Subcutaneous abdominal adipose tissue (tissue), 5 donors: Measurements from ENCODE around the gene COL5A1.

Experiments used
- H3K27ac ChIP-seq: one replicate; pipeline ENCODE4 v1.7.0; 2013; ENCODE audit warnings: low read depth, mild to moderate bottlenecking, inconsistent platforms, low read length, moderate library complexity
- H3K27me3 ChIP-seq, 5 donors: one replicate each; pipeline ENCODE4 v1.7.0; 2013; ENCODE audit warnings: low read length in 5 of 5, inconsistent platforms in 1 of 5; ENCODE audit not compliant: control insufficient read depth in 5 of 5, insufficient read depth in 4 of 5
- H3K36me3 ChIP-seq, 5 donors: one replicate each; pipeline ENCODE4 v1.7.0; 2013; ENCODE audit warnings: low read length in 5 of 5; ENCODE audit not compliant: control insufficient read depth in 5 of 5, insufficient read depth in 5 of 5
- H3K4me1 ChIP-seq, 5 donors: one replicate each; pipeline ENCODE4 v1.7.0; 2013; ENCODE audit warnings: low read length in 5 of 5, mild to moderate bottlenecking in 3 of 5, moderate library complexity in 1 of 5; ENCODE audit not compliant: control insufficient read depth in 5 of 5, insufficient read depth in 5 of 5
- H3K4me3 ChIP-seq, 5 donors: one replicate each; pipeline ENCODE4 v1.7.0; 2013; ENCODE audit warnings: low read length in 5 of 5, low read depth in 1 of 5
- H3K9ac ChIP-seq, 5 donors: one replicate each; pipeline ENCODE4 v1.7.0; 2013; ENCODE audit warnings: low read length in 5 of 5, mild to moderate bottlenecking in 4 of 5, moderate library complexity in 3 of 5
- H3K9me3 ChIP-seq, 5 donors: one replicate each; pipeline ENCODE4 v1.7.0; 2013; ENCODE audit warnings: low read length in 5 of 5; ENCODE audit not compliant: control insufficient read depth in 5 of 5
- donor health status: healthy.
- donor health status: healthy.
- donor health status: healthy.
- donor health status: healthy.
- donor health status: healthy.

COL5A1 gene

GRCh38 chr9:134626069-134626423, 15.6 kb upstream of the COL5A1 start:
- no peak overlapping the region for H3K27ac ChIP-seq
- H3K4me3 ChIP-seq: no peak overlapping the region
- H3K9ac ChIP-seq: no peak overlapping the region
- peaks cover 0 to 5% (median 0%) of the 10 kb centered on the region in 5 donors for H3K27me3 ChIP-seq
- no peaks in the 10 kb centered on the region for H3K9me3 ChIP-seq
- H3K36me3 ChIP-seq: no peaks in the 10 kb centered on the region
- peaks cover 0 to 4% (median 0%) of the 10 kb centered on the region in 5 donors for H3K4me1 ChIP-seq

- no peaks in the 10 kb centered on the region for H3K9me3 ChIP-seq
- no peak overlapping the region for H3K9ac ChIP-seq
- H3K27ac ChIP-seq: no peak overlapping the region
- H3K27me3 ChIP-seq: peaks cover 0 to 2% (median 0%) of the 10 kb centered on the region in 5 donors
- peaks cover 0 to 4% (median 0%) of the 10 kb centered on the region in 5 donors for H3K4me1 ChIP-seq
- H3K4me3 ChIP-seq: no peak overlapping the region
- H3K36me3 ChIP-seq: no peaks in the 10 kb centered on the region
These were observed 14.8 kb upstream of the COL5A1 start for GRCh38 chr9:134626571-134627416.

- Histone ChIP-seq H3K27me3 (no peaks in the 10 kb centered on the region), H3K27ac (no peak overlapping the region), H3K9ac (no peak overlapping the region), H3K36me3 (no peaks in the 10 kb centered on the region), H3K4me1 (peaks cover 0 to 4% (median 0%) of the 10 kb centered on the region in 5 donors), H3K9me3 (no peaks in the 10 kb centered on the region), H3K4me3 (no peak overlapping the region)
These were observed 13.9 kb upstream of the COL5A1 start for GRCh38 chr9:134627417-134628353.

GRCh38 chr9:134628354-134628736, 13.3 kb upstream of the COL5A1 start:
- no peaks in the 10 kb centered on the region for H3K36me3 ChIP-seq
- H3K27me3 ChIP-seq: no peaks in the 10 kb centered on the region
- no peak overlapping the region for H3K27ac ChIP-seq
- no peak overlapping the region for H3K4me3 ChIP-seq
- H3K4me1 ChIP-seq: peaks cover 0 to 4% (median 0%) of the 10 kb centered on the region in 5 donors
- no peaks in the 10 kb centered on the region for H3K9me3 ChIP-seq
- no peak overlapping the region for H3K9ac ChIP-seq

GRCh38 chr9:134629061-134629585, 12.5 kb upstream of the COL5A1 start:
- H3K9me3 ChIP-seq: no peaks in the 10 kb centered on the region
- H3K4me3 ChIP-seq: no peak overlapping the region
- H3K9ac ChIP-seq: no peak overlapping the region
- H3K4me1 ChIP-seq: peaks cover 0 to 4% (median 0%) of the 10 kb centered on the region in 5 donors
- no peak overlapping the region for H3K27ac ChIP-seq
- H3K36me3 ChIP-seq: no peaks in the 10 kb centered on the region
- H3K27me3 ChIP-seq: no peaks in the 10 kb centered on the region

- Histone ChIP-seq H3K4me3 (no peak overlapping the region), H3K9ac (no peak overlapping the region), H3K27ac (no peak overlapping the region), H3K36me3 (no peaks in the 10 kb centered on the region), H3K27me3 (no peaks in the 10 kb centered on the region), H3K9me3 (no peaks in the 10 kb centered on the region), H3K4me1 (no peaks in the 10 kb centered on the region)
These were observed 11.8 kb upstream of the COL5A1 start for GRCh38 chr9:134629586-134630392.

- Histone ChIP-seq H3K4me3 (no peak overlapping the region), H3K36me3 (no peaks in the 10 kb centered on the region), H3K27me3 (no peaks in the 10 kb centered on the region), H3K4me1 (no peaks in the 10 kb centered on the region), H3K27ac (no peak overlapping the region), H3K9me3 (no peaks in the 10 kb centered on the region), H3K9ac (no peak overlapping the region)
These were observed 11.2 kb upstream of the COL5A1 start for GRCh38 chr9:134630393-134630790.

- Histone ChIP-seq H3K9ac (no peak overlapping the region), H3K36me3 (no peaks in the 10 kb centered on the region), H3K4me1 (no peaks in the 10 kb centered on the region), H3K27me3 (no peaks in the 10 kb centered on the region), H3K27ac (no peak overlapping the region), H3K4me3 (no peak overlapping the region), H3K9me3 (no peaks in the 10 kb centered on the region)
These were observed 10.7 kb upstream of the COL5A1 start for GRCh38 chr9:134630861-134631260.

- no peaks in the 10 kb centered on the region for H3K4me1 ChIP-seq
- no peak overlapping the region for H3K4me3 ChIP-seq
- H3K27me3 ChIP-seq: no peaks in the 10 kb centered on the region
- no peaks in the 10 kb centered on the region for H3K9me3 ChIP-seq
- no peak overlapping the region for H3K27ac ChIP-seq
- H3K36me3 ChIP-seq: no peaks in the 10 kb centered on the region
- no peak overlapping the region for H3K9ac ChIP-seq
These were observed 9.7 kb upstream of the COL5A1 start for GRCh38 chr9:134631881-134632280.
